Adrenal gland (tissue), 12 donors: ENCODE measurements around the gene CHD9. TPM values are rescaled to one million over a fixed set of nuclear protein-coding genes. Genes with fewer than 3 reads are reported as not detected.

ENCODE experiments used
- DNase-seq, 7 donors: peaks; one replicate each; pipeline ENCODE4 v3.0.0-alpha.2; 2019 to 2020
- H3K27ac ChIP-seq, 5 donors: fragments of 200-600 bp; sonication (generic) in 4 of 5; 1 replicate in 3 of 5; 2 replicates in 2 of 5; pipeline versions ENCODE4 v1.5.1 to v1.8.0; 2016 to 2020; ENCODE audit warnings: mild to moderate bottlenecking in 1 of 5
- H3K27me3 ChIP-seq: fragments of 200-600 bp; 2 replicates; pipeline ENCODE4 v1.8.0; 2021
- H3K36me3 ChIP-seq, 2 donors: fragments of 200-600 bp; replicated peaks in 1 of 2; 1 replicate in 1 of 2; 2 replicates in 1 of 2; pipeline versions ENCODE4 v1.5.1 to v1.8.0; 2018 to 2022
- H3K4me1 ChIP-seq, 2 donors: fragments of 200-600 bp; replicated peaks in 1 of 2; 1 replicate in 1 of 2; 2 replicates in 1 of 2; pipeline versions ENCODE4 v1.5.1 to v1.8.0; 2018 to 2021
- H3K4me3 ChIP-seq, 4 donors: fragments of 200-600 bp; sonication (generic) in 3 of 4; one replicate each; pipeline ENCODE4 v1.5.1; 2016 to 2018
- H3K9me3 ChIP-seq, 3 donors: fragments of 200-600 bp; sonication (generic) in 1 of 3; replicated peaks in 1 of 3; 1 replicate in 2 of 3; 2 replicates in 1 of 3; pipeline versions ENCODE4 v1.5.1 to v1.8.0; 2016 to 2021
- CTCF ChIP-seq, 6 experiments: fragments of 450-650 bp in 4 of 6; fragments of 200-600 bp in 2 of 6; sonication (generic) in 1 of 6; IDR thresholded peaks; 1 replicate in 5 of 6; 2 replicates in 1 of 6; pipeline versions ENCODE4 v1.5.1 to v1.8.0; 2016 to 2021; ENCODE audit warnings: antibody characterized with exemption in 6 of 6, mild to moderate bottlenecking in 2 of 6, moderate library complexity in 1 of 6
- POLR2A ChIP-seq, 2 donors: fragments of 450-650 bp; IDR thresholded peaks; one replicate each; pipeline ENCODE4 v1.6.1; 2017; ENCODE audit warnings: antibody characterized with exemption in 2 of 2, mild to moderate bottlenecking in 2 of 2, moderate library complexity in 1 of 2
- WGBS, 4 donors: extraction: QIAGEN DNeasy Blood & Tissue Kit in 2 of 4; methylation state at CpG; one replicate each; pipeline versions ENCODE4 v1.1.5 to v1.1.7; 2013 to 2017; 5-methylcytosine and 5-hydroxymethylcytosine counted together
- intact Hi-C, 2 donors: fragments of 100-400 bp; cut with DNase I; formaldehyde crosslinking; loops; one replicate each; pipeline versions ENCODE4 v1.14.1 to v1.15.0; 2022 to 2023
- polyA plus RNA-seq, 3 donors: library from polyadenylated mRNA; stranded (reverse); fragments of 200-250 nt in 2 of 3; fragments of 350-450 nt in 1 of 3; fragmentation: Illumina TruSeq in 1 of 3; extraction: RNeasy Lipid Tissue Mini Kit (QIAGEN cat#74804) in 1 of 3; gene quantifications; one replicate each; pipeline ENCODE4 v1.2.3, GENCODE V29; 2013 to 2014
- total RNA-seq, 9 donors: library from RNA; depleted of rRNA in 4 of 9; stranded (reverse); fragments of >200 nt in 4 of 9; fragments of 120-200 nt in 1 of 9; fragmentation: NEBNext Ultra II Directional in 1 of 9; extraction: Animal tissue kit (Norgen Biotek cat#: 25700) in 1 of 9; gene quantifications; one replicate each; pipeline versions ENCODE4 v1.1.0 to v1.2.4, GENCODE V29; 2013 to 2023
- donor health status: healthy with polysubstance abuse.
- donor health status: Bipolar disorder and iron deficiency.
- donor health status: DM: yes; HTN: yes; CAD: no.
- donor health status: DM: no; HTN: no; CAD: no.
- donor health status: DM: no; HTN: no; CAD: no.
- donor health status: DM: yes; HTN: yes; CAD: no.

The CHD9 gene
- total and polyA plus RNA-seq, 12 donors: 10.0 to 95.9 (median 54.7) TPM

- peaks cover 0 to 70% of the 10 kb centered on the region in 2 donors for H3K36me3 ChIP-seq
- TF ChIP-seq CTCF (IDR thresholded peaks at IDR 0.05) (no peak), POLR2A (IDR thresholded peaks at IDR 0.05) (no peak)
- no peaks in the 10 kb centered on the region for H3K27me3 ChIP-seq
- no peak overlapping the region for H3K4me3 ChIP-seq
- H3K27ac ChIP-seq: peak overlapping the region in 1 of 5 donors; percentile 3
- no peak for DNase-seq
- no peaks in the 10 kb centered on the region for H3K9me3 ChIP-seq
- intact Hi-C loops: no loop called here
- peaks cover 0 to 7% of the 10 kb centered on the region in 2 donors for H3K4me1 ChIP-seq
- 51 to 60% (median 53%) methylated on average over 3 of the region's 3 CpGs for WGBS, 4 donors
These were observed 181.1 kb downstream of the CHD9 start for GRCh38 chr16:53235851-53236250.

GRCh38 chr16:53249331-53249730 lies 194.5 kb downstream of the CHD9 start:
- DNase-seq: no peak
- no peak for TF ChIP-seq CTCF (IDR thresholded peaks at IDR 0.05)
- TF ChIP-seq POLR2A (IDR thresholded peaks at IDR 0.05): no peak
- Histone ChIP-seq H3K27ac (no peak overlapping the region), H3K9me3 (no peaks in the 10 kb centered on the region), H3K4me1 (no peaks in the 10 kb centered on the region), H3K4me3 (no peak overlapping the region), H3K27me3 (no peaks in the 10 kb centered on the region), H3K36me3 (peaks cover 0 to 69% of the 10 kb centered on the region in 2 donors)
- intact Hi-C loops: no loop called here
- 64 to 78% (median 71%) methylated on average over 1 of the region's 1 CpG for WGBS, 4 donors

- peaks cover 0 to 16% of the 10 kb centered on the region in 2 donors for H3K4me1 ChIP-seq
- H3K9me3 ChIP-seq: no peaks in the 10 kb centered on the region
- no peak overlapping the region for H3K27ac ChIP-seq
- H3K27me3 ChIP-seq: no peaks in the 10 kb centered on the region
- intact Hi-C loops: no loop called here
- H3K36me3 ChIP-seq: peaks cover 0 to 63% of the 10 kb centered on the region in 2 donors
- TF ChIP-seq POLR2A (IDR thresholded peaks at IDR 0.05) (no peak), CTCF (IDR thresholded peaks at IDR 0.05) (no peak)
- DNase-seq: no peak
- H3K4me3 ChIP-seq: no peak overlapping the region
- WGBS, 4 donors: 52 to 56% (median 53%) methylated on average over 2 of the region's 2 CpGs
These were observed 202.2 kb downstream of the CHD9 start for GRCh38 chr16:53257001-53257400.

GRCh38 chr16:53258809-53259208 lies 204.0 kb downstream of the CHD9 start:
- H3K27me3 ChIP-seq: no peaks in the 10 kb centered on the region
- H3K4me3 ChIP-seq: no peak overlapping the region
- no peaks in the 10 kb centered on the region for H3K9me3 ChIP-seq
- TF ChIP-seq CTCF (IDR thresholded peaks at IDR 0.05) (no peak), POLR2A (IDR thresholded peaks at IDR 0.05) (no peak)
- WGBS, 4 donors: 93 to 96% (median 95%) methylated on average over 3 of the region's 3 CpGs
- no peak overlapping the region for H3K27ac ChIP-seq
- intact Hi-C loops: no loop called here
- peaks cover 3 to 63% of the 10 kb centered on the region in 2 donors for H3K36me3 ChIP-seq
- DNase-seq: no peak
- H3K4me1 ChIP-seq: peaks cover 0 to 16% of the 10 kb centered on the region in 2 donors
